Measurements from ENCODE around the gene CACNA2D3.
A peak's percentile ranks its signal among the peaks of the same experiment; 100 is the strongest.

Gene CACNA2D3

DNA sequence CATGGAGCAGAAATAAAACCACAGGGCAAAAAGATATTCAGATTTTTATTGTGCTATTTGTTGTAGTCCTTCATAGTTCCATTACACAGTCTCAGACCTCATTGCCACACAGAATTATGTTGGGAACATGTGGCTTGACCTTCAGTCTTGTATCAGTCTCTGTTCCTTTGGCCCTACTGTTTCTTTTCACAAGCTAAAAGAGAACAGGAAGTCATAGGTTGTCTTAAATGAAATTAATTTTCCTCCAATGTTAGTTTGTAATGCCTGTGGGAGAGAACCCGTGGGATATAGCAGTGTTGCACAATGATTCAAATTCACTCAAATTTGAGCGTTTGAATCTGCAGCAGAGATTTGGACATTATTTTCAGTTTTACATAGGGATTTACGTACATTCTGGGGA, 445.6 kb downstream of the CACNA2D3 start:
- DNase-seq = no peak

DNA sequence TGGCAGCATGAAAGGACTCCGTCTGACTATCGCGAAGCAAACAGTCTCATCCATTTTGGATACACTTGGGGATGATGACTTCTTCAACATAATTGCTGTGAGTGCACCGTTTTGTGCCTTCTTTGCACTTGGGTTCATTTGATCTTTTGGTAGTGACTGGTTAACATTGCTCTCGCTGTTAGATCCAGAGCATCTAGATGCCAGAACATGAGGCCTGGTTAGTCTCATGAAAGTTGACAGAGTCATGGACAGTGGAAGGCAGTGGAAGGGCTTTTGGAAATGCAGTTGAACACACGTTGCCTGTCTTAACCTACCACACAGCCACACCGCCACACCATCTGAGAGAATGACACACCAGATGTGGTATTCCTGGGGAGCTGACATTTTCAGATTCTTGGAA, 447.7 kb downstream of the CACNA2D3 start:
- DNase-seq = no peak

DNA sequence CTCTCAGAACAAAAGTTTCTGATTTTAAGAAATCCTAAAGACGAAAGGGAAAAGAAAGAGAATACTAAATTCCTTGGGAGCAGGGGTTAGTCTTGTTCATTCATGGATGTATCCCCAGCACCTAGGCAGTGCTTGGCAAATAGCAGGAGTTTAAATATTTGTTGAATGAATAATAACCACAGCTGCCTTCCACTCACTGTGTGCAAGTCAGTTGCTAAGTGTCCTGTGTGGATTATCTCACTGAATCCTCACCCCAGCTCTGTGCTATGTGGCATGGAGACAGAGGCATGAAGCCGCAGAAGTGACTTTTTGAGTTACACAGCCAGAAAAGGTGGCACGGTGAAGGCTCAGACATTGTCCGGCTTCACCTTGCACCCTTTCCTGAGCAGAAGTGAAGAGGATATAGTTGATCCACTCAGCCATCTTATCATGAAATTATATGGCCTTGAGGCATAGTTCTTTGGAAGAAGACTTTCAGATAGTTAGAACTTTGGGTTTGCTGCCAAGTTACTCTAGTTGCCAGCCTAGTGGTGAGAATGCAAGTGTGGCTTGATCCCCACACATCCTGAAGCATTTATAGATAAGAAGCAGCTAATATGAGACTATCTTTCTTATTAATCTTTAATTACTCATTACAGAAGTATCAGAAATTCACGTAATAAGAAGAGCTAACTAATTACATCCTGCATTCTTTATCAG, 450.0 kb downstream of the CACNA2D3 start:
- no peak for DNase-seq

DNA sequence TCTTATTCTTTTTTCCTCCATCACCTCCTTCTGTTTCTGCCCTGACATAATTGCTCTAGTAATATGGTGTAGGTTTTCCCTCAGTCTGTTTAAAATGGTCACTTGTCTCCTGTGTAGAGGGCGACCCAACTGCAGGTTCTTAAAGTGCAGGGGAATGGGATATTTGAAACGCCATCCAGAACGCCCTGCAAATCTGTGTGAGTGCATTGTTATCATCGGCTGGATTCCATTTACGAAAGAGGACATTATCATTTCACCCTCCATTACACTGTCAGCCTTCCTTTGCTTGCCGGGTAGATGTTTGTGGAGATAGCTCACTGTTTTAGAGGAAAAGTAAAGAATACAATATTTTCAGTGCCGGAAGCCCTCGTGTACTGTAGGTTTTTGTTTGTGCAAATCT, 451.5 kb downstream of the CACNA2D3 start:
- DNase-seq = peak in 1 of 51 donors; percentile 3

DNA sequence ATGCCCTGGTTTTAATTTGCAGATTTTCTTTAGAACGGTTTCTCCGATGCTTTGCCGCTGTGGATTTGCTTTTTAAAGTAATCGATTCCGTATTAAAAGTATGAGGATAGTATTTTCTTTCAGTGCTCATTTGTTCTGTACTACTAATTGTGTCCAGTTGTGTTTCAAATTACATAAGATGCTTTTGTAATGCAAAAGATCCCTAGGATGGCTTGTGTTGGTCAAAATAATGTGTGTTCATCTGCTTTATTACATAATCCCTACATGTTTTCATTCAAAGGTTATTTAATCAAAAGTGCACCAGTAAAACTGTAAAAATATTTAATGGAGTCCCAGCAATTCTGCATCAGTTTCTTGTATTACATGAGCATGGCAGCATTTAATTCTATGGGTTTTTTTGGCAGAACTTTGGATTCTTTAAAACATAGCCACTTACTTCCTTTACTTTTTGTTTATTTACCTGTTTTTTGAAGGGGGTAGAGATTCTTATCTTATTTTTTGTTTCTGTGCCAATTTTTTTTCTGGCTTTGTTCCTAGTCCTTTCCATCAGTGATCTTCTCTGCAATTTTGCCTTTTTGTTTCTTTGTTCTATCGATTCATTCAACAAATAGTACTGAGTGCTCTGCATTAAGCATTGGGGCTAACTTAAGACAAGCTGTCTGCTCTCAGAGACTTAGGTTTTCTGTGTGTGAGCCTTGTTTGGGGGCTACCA, 452.7 kb downstream of the CACNA2D3 start:
- no peak for DNase-seq

DNA sequence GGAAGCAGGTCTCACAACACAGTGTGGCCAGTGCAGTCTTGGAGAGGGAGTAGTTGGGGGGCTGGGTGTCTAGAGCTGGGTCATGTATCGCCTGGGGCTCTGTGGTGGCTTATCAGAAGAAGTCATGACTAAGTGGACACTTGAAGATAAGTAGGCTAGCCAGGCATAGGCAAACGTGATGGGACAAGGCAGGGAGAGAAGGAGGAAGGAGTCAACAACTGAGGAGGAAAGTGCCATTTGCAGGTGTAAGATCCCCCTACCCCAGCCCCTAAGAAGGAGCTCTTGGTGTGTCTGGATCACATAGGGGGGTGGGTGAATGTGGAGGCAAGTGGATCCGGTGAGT, 453.2 kb downstream of the CACNA2D3 start:
- no peak for DNase-seq

DNA sequence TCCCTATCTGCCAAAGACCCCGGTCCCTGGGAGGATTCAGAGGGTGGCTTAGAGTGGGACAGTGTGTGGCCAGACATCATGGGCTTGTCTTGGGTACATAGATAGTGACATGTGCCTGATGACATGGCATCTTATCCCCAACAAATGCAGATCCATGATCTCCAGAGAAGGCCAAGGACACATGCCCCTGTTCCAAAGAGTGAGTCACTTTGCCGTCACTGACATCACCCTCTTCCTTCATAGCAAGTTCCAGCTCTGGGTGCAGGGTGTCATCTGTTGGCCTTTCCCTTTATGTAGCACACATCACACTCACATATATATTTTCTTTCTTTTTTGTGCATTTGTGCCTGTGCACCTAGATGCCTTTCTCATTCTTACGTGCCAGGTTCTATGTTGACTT, 455.0 kb downstream of the CACNA2D3 start:
- no peak for DNase-seq

DNA sequence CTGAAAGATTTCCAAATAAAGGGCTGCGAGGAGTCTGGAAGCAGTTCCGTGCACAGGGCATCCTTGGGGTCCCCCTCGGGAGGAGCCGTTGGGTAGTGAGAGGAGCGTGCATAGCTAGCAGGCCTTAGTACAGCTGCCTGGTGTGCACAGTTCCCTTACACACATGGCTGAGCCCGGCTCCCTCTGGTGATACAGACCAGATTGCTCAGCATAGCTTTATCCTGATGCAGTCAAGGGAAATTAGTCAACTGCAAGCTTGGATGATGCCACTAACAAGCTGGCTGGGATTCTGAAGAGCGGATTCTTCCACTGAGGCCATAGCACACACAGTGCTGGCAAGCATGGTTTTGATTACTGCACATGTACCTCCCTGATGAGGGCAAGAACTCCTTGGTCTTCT, 456.1 kb downstream of the CACNA2D3 start:
- DNase-seq = peak in 1 of 51 donors; percentile 4

DNA sequence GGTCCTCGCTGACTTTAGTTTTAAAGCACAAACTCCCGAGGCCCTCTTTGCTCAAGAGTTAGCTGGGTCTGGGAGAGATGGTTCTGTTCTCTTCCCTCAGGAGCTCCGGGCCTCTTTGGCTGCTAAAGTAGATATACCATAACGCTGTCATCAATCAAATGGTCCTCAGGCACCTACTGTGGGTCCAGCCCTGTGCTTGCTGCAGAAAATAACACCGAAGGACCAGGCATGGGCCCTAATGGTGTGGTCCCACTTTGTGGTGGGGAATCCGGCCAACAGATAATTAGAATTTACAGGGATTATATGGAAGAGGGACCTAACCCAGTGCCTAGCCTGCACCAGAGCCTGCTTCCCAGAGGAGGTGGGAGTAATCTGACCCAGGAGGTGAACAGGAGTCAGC, 458.1 kb downstream of the CACNA2D3 start:
- no peak for DNase-seq

DNA sequence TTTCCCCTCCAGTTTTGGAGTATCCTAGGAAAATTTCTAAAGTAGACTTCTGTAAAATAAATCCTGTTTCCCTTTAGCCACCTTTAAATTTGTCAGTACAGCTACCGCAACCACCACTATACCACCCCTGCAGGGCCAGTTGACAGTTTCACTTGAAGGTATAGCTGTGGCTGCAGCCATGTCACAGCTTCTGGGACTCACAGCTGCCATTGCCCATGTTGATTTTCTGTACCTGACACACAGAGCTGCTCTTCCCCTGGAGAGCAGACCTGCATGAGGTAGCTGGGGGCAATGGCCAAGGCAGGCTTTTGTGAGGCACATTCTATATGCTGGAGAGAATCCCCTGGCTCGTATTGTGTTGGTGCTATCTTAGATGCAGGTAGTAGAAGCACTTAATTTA, 460.1 kb downstream of the CACNA2D3 start:
- DNase-seq = no peak

DNA sequence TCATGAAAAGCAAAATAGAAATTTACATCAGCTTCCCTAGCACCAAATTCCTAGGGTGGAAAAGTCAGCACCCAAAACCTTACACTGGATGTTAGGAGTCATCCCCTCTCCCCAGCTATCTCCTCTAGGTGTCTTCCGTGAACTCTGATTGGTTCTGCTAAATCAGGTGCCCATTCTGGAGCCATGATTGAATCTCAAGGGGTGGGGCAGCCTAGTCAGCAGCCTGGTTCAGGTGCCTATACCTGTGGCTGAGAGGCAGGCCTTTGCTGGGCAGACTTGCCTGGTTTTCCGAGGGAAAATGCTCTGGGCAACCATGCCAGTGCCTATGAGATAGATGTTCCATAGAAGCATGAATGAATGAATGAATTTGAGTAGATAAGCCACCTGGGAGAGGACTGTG, 468.8 kb downstream of the CACNA2D3 start:
- no peak for DNase-seq

DNA sequence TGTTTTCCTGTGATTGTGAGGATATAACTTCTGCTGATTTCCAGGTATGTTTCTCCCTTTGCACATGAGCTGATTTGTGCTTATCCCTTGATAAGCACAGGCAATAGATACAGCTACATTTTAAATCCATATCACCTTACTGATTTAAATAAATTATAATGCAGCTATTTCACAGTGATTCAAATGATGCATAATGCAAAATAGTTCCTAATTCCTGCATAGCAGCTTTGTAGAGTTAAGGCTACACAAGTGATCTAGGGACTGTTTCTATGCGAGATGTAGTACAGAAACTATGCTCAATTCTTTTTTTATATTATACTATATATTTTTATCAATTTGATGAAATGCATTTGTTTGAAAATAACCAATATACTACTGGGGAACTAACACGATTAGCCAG, 471.3 kb downstream of the CACNA2D3 start:
- no peak for DNase-seq

DNA sequence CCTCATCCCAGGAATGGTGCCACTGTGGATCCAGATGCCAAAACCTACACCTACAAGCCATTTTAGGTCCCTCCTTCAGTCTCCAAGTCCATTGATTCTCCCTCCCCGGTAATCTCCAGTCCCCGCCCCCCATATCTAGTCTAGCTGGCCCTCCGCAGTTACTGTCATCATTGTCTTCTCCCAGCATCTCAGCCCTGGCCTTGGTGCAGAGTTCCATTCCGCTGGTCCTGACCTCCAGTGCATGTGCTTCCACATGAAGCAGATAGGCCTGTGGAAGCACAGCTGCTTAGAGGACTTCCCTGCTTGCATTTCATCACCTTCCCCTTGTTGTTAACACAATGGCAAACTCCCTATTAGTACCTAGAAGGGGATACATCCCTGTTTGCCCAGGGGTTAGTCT, 473.7 kb downstream of the CACNA2D3 start:
- no peak for DNase-seq

DNA sequence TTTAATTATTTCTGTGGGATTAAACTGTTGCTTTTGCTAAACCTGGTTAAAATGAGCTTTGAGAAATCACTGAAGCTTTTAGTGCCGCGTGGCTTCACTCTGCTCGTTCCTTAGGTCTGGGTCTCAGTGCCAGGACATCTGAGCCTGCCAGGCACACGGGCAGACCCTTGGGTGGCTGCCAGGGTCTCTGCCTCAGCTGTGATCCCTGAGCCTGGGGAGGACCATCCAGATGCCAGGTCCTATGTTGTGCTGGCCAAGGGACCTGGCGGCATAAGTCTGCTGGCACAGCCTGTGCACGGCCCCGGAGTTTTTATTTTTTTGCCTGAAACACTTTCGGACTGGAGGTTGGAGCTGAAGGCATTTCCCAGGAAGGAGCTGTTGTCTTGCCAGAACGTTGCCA, 477.4 kb downstream of the CACNA2D3 start:
- peak in 43 of 51 donors; percentile 7 to 79 (median 46) for DNase-seq

DNA sequence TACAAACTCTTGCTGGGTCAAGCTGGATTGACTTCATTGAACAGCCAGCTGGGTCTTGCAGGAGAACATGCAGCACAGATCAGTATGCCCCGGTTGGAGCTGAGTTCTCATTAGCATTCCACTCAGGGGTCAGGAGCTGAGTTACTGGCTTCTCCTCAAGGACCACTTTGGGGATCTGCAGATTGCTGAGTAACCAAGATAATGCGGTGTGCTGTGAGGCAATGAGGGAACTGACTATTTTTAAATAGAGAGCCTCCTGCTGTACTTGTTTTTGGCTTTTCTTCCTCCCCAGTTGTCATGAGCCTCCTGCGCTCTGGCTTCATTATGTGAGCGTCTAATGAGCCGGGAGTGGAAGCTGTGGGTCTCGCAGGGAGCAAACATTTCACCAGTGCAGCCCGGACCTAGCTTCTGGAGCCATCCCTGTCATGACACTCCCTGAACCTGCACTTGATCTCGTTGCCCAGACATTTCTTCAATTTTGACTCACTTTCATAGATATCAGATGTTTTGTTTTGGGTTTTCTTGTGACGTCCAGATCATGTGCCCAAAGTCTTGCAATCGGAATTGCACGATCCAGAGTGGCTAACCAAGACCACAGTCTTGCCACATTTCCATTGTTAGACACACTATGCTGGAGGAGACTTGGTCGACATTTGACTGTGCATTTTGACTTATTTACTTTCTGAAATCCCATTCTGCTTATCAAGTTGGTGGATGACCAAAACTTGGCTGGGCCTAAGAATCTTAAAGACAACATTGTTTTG, 478.3 kb downstream of the CACNA2D3 start:
- peak in 24 of 51 donors; percentile 7 to 65 (median 32) for DNase-seq

DNA sequence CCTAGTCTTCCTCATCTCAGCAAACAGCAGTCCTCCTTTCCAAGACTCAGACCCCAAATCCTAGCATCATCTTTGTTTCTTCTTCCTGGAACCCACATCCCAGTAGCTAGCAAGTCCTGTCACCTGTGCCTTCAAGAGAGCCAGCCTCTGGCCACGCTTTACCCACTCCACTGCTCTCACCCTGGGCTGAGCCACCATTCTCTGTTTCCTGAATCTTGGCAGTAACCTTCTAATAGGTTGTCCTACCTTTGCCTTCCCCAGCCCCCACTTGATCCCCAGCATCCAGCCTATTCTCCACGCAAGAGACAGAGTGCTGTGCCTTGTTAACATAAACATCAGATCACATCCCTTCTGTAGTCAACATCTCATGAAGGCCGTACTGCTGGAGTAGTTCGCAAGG, 482.1 kb downstream of the CACNA2D3 start:
- DNase-seq = no peak

DNA sequence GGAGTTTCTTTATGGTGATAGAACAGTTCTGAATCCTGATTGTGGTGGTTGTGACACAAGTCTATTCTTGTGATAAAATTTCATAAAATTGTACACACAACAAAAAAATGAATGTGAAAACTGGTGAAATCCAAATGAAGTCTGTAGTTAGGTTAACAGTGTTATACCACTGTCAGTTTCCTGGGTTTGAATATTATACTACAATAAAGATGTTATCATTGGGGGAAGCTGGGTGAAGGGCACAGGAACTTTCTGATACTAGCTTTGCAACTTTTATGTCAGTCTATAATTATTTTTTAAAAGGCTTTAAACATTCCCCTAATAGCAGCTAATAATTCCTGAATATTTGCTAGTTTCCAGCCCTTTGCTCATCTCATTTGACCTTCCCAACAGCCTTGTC, 485.7 kb downstream of the CACNA2D3 start:
- DNase-seq = no peak

DNA sequence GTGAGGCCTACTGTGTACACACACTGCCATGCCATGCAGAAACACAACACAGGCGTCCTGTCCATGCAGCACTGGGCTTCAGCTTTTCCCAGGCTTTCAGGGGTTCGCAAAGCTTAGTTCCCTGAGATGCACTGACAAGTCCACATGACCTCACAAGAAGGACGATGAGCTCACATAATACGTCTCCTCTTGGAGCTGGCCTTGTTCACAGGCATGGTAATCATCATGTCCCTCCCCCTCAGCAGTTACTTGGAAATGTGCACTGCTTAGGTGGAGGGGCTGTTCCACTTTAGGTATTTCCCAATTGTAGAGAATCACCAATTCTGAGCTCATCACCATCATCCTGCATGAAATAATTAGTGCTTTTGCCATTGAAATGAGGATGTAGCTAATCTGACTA, 496.7 kb downstream of the CACNA2D3 start:
- DNase-seq = no peak

DNA sequence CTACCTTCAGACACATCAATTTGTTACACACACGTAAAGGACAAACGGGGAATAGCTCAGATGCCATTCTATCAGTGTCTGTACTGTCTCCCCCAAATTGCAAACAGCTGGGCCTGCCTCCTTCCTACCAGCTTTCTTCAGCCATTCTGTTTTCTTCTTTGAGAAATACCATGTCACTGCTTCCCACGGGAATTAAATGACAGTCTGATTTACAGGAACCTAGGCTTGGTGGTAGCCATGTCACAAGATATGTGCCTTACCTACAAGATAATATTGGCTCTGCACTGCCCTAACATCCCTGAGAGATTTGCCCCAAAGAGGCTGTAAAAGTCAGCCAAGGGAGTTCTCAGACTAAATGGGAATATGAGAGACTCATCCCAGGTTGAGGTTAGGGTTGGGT, 497.2 kb downstream of the CACNA2D3 start:
- no peak for DNase-seq

DNA sequence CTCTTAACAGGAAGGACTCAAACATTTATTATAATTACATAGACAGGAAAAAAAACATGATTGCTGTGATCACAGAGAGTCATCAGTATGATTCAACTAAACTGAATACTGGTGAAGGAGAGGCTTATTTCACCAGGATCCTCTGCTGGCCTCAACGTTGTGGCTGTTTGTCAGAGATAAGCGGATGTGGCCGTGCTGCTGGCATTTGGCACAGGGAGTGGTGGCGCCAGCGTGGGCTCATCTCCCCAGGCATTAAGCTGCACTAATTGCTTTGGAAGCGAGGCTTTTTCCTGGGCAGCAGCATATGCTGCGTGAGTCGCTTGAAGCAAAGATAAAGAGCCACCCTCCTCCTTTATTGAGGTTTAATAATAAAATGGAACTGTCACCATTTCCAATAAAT, 498.8 kb downstream of the CACNA2D3 start:
- DNase-seq = no peak

DNA sequence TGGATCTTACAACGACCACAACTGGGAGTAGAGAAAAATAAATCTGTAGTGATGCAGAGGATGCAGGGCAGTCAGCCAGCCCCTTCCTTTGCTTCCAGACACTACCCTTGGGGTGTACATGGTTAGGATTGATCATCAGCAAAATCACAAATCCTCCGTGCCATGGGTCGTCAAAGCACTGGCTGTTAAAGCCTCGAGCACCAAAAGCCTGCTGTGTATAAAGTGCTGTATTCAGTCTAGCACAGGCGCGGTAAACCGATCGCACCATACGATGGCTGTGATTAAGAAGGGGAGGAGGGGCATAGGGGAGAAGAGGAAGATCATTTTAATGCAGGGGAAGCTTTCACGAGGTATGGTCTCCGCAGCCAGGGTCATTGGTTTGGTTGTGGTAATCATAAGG, 500.3 kb downstream of the CACNA2D3 start:
- DNase-seq = no peak
